Ovary (tissue), 9 donors: ENCODE measurements around the gene LDLRAD4. TPM values are rescaled to one million over a fixed set of nuclear protein-coding genes. Genes with fewer than 3 reads are reported as not detected.

Source experiments
- DNase-seq, 5 donors: peaks; one replicate each; pipeline ENCODE4 v3.0.0-alpha.2; 2019 to 2020
- H3K27ac ChIP-seq, 2 donors: fragments of 200-600 bp; one replicate each; pipeline versions ENCODE4 v1.5.1 to v1.8.0; 2019 to 2022
- H3K27me3 ChIP-seq: fragments of 200-600 bp; one replicate; pipeline ENCODE4 v1.8.0; 2022
- H3K36me3 ChIP-seq: fragments of 200-600 bp; sonication (generic); one replicate; pipeline ENCODE4 v1.5.1; 2019
- H3K4me1 ChIP-seq: one replicate; pipeline ENCODE4 v1.8.1; 2013; ENCODE audit warnings: mild to moderate bottlenecking, moderate library complexity; ENCODE audit not compliant: insufficient read depth
- H3K4me3 ChIP-seq: fragments of 200-600 bp; sonication (generic); one replicate; pipeline ENCODE4 v1.5.1; 2017
- H3K9me3 ChIP-seq, 2 donors: fragments of 200-600 bp in 1 of 2; sonication (generic) in 1 of 2; one replicate each; pipeline versions ENCODE4 v1.5.1 to v1.8.1; 2013 to 2019; ENCODE audit warnings: mild to moderate bottlenecking in 1 of 2, moderate library complexity in 1 of 2
- EP300 ChIP-seq: sonication (generic); formaldehyde crosslinking; IDR thresholded peaks from one replicate; pipeline ENCODE4 v1.6.1; 2017; ENCODE audit warnings: antibody characterized with exemption
- POLR2A ChIP-seq: fragments of 450-650 bp; IDR thresholded peaks from one replicate; pipeline ENCODE4 v1.6.1; 2017; ENCODE audit warnings: antibody characterized with exemption, mild to moderate bottlenecking, moderate library complexity
- WGBS, 3 donors: extraction: QIAGEN DNeasy Blood & Tissue Kit in 1 of 3; methylation state at CpG; one replicate each; pipeline versions ENCODE4 v1.1.5 to v1.1.7; 2013 to 2017; 5-methylcytosine and 5-hydroxymethylcytosine counted together
- intact Hi-C, 4 donors: fragments of 100-400 bp; cut with DNase I; formaldehyde crosslinking; loops; one replicate each; pipeline versions ENCODE4 v1.11.0 to v1.15.1; 2022 to 2023
- polyA plus RNA-seq, 2 donors: library from polyadenylated mRNA; stranded (reverse); fragments of 200-250 nt in 1 of 2; fragments of 350-450 nt in 1 of 2; fragmentation: Illumina TruSeq in 1 of 2; extraction: RNeasy Lipid Tissue Mini Kit (QIAGEN cat#74804) in 1 of 2; gene quantifications; one replicate each; pipeline ENCODE4 v1.2.3, GENCODE V29; 2013 to 2014
- total RNA-seq, 7 donors: library from RNA; depleted of rRNA in 2 of 7; stranded (reverse); fragments of >200 nt in 2 of 7; fragmentation: NEBNext Ultra II Directional in 3 of 7; extraction: Animal tissue kit (Norgen Biotek cat#: 25700) in 3 of 7; gene quantifications; one replicate each; pipeline versions ENCODE4 v1.1.0 to v1.2.4, GENCODE V29; 2016 to 2023
- TF ChIP-seq, protein P1 (sequence below), 3 donors: fragments of 450-650 bp in 2 of 3; fragments of 200-600 bp in 1 of 3; IDR thresholded peaks; one replicate each; pipeline versions ENCODE4 v1.5.1 to v1.8.0; 2016 to 2022; ENCODE audit warnings: antibody characterized with exemption in 3 of 3, mild to moderate bottlenecking in 1 of 3
- donor health status: DM: no; HTN: no; CAD: no; lungs with moderate emphysema.
- donor health status: DM: no; HTN: no; CAD: no.
- donor health status: Bipolar disorder and iron deficiency.
- donor health status: DM: yes; HTN: yes; CAD: no.
- donor health status: DM: no; HTN: no; CAD: no.
- donor health status: DM: yes; HTN: yes; CAD: no.

Gene LDLRAD4
- total and polyA plus RNA-seq, 9 donors: 2.3 to 31.6 (median 8.3) TPM

DNA sequence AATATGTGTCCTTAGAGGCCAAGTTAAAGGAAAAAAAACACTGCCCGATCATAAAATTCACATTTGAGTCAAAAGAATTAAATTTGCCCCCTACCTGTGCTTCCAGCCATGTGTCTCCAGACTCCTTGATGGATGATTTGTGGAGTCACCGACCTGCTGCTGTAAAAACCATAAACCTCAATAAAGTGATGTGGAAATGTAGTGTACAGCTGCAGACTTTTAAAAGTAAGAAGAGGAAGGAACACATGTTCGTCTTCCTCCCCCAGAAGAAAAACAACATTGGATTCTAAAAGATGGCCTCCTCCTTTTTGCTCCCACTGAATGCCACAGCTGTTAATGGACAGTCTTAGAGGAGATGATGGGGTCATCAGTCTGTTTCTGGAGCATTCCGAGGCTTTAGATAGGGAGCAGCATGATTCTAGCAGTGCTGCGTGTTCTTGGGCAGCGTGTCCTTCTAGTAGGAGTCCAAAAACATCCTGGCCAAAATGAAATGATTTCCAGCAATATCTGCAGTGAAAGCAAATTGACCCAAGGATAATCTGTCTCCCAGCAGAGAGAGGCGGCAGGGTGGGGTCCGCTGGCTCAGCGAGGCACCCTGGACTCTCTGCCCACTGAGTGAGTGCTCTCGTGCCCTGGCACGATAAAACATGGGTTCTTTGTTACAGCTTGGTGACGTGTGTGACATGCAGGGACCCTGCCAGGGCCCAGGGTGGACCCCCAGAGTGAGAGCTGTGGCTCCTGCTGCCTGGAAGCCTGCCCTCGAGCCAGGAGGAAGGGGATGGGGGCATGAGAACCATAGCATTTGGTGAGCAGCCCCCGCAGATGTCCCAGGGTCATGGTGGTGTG is 311.7 kb downstream of the LDLRAD4 start:
- Histone ChIP-seq H3K27ac (no peak overlapping the region), H3K9me3 (no peaks in the 10 kb centered on the region), H3K4me3 (no peak overlapping the region), H3K4me1 (no peaks in the 10 kb centered on the region), H3K36me3 (no peaks in the 10 kb centered on the region), H3K27me3 (no peaks in the 10 kb centered on the region)
- WGBS, 3 donors: 30 to 64% (median 55%) methylated on average over 12 to 14 of the region's 14 CpGs
- TF ChIP-seq, protein P1, sequence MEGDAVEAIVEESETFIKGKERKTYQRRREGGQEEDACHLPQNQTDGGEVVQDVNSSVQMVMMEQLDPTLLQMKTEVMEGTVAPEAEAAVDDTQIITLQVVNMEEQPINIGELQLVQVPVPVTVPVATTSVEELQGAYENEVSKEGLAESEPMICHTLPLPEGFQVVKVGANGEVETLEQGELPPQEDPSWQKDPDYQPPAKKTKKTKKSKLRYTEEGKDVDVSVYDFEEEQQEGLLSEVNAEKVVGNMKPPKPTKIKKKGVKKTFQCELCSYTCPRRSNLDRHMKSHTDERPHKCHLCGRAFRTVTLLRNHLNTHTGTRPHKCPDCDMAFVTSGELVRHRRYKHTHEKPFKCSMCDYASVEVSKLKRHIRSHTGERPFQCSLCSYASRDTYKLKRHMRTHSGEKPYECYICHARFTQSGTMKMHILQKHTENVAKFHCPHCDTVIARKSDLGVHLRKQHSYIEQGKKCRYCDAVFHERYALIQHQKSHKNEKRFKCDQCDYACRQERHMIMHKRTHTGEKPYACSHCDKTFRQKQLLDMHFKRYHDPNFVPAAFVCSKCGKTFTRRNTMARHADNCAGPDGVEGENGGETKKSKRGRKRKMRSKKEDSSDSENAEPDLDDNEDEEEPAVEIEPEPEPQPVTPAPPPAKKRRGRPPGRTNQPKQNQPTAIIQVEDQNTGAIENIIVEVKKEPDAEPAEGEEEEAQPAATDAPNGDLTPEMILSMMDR (IDR thresholded peaks at IDR 0.05): no peak
- TF ChIP-seq EP300 (no peak), POLR2A (no peak)
- intact Hi-C loops: loop anchor here in 1 of 4 donors (5.0 kb wide), 1 partner anchor 313 kb away; the partner anchor contains the start of gene LDLRAD4
- no peak for DNase-seq

DNA sequence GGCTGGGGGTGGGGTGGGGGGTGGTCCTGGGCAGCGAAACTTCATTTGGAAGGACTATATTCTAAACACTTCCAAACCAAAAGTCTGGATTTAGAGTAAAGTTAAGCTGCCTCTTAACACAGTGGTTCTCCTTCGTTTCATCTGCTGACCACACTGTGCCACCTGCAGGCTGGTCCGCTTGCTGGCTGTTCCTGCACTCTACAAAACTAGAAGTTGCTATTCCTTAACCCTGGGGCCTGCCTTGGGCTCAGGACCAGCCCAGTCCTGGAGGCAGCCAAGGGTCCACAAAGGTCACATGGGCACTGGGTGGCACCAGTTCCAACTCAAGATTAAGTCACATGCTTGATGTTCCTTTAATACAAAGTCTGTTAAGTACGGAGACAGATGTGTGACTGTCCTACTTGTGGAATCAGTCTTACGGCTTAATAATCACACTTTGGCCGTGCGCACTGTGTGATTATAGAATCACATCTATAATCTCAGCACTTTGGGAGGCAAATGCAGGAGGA is 312.4 kb downstream of the LDLRAD4 start:
- peak in 1 of 5 donors; percentile 39 for DNase-seq
- intact Hi-C loops: loop anchor here in 1 of 4 donors (5.0 kb wide), 1 partner anchor 314 kb away; the partner anchor contains the start of gene LDLRAD4
- no peaks in the 10 kb centered on the region for H3K27me3 ChIP-seq
- TF ChIP-seq POLR2A (no peak), EP300 (no peak)
- TF ChIP-seq, protein P1 (IDR thresholded peaks at IDR 0.05): no peak
- H3K9me3 ChIP-seq: no peaks in the 10 kb centered on the region
- WGBS, 3 donors: 74 to 78% (median 76%) methylated on average over 7 of the region's 7 CpGs
- H3K36me3 ChIP-seq: no peaks in the 10 kb centered on the region
- H3K27ac ChIP-seq: no peak overlapping the region
- no peaks in the 10 kb centered on the region for H3K4me1 ChIP-seq
- no peak overlapping the region for H3K4me3 ChIP-seq

DNA sequence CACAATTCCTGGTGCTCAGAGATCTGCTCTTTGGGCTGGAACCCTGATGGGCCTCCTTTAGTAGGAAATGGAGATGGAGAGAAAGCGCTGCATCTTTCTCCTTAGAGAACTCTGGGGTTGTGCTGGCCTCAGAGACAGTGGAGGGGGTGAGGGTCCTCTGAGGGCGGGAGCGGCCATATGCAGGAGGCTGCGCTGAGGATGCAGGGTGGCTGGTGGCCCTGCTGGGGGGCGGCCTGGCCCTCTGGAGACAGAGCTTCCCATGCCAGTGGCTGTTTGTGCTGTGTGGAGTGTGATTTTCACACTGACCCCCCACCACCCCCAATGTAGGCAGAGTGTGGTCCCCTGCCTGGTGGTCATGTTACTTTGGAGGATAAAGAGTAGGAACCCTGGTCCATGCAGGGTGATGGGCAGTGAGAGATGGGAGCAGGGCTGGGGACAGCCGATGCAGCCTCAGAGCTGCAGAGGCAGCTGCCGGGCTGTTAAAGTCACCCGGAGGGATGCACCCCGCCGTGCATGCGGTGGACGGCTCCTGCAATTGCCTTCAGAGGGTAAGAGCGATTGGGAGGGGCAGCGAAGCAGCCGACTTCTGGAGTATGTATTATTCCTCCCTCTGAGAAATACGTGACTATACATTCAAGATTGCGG is 313.2 kb downstream of the LDLRAD4 start:
- intact Hi-C loops: loop anchor here in 1 of 4 donors (5.0 kb wide), 1 partner anchor 315 kb away; the partner anchor contains the start of gene LDLRAD4
- TF ChIP-seq, protein P1 (IDR thresholded peaks at IDR 0.05): no peak
- TF ChIP-seq EP300 (no peak), POLR2A (no peak)
- no peak for DNase-seq

GRCh38 chr18:13532406-13533075 is 314.0 kb downstream of the LDLRAD4 start:
- 90 to 91% (median 90%) methylated on average over 14 of the region's 14 CpGs for WGBS, 3 donors
- H3K27me3 ChIP-seq: no peaks in the 10 kb centered on the region
- intact Hi-C loops: loop anchor here in 1 of 4 donors (5.0 kb wide), 1 partner anchor 315 kb away; the partner anchor contains the start of gene LDLRAD4
- no peak for DNase-seq
- no peak overlapping the region for H3K27ac ChIP-seq
- H3K9me3 ChIP-seq: no peaks in the 10 kb centered on the region
- H3K4me3 ChIP-seq: no peak overlapping the region
- H3K4me1 ChIP-seq: no peaks in the 10 kb centered on the region
- TF ChIP-seq EP300 (no peak), POLR2A (no peak)
- no peaks in the 10 kb centered on the region for H3K36me3 ChIP-seq

More for the DNA sequence above, 313.2 kb downstream of the LDLRAD4 start:
- H3K4me3 ChIP-seq: no peak overlapping the region
- no peaks in the 10 kb centered on the region for H3K4me1 ChIP-seq
- H3K36me3 ChIP-seq: no peaks in the 10 kb centered on the region
- H3K9me3 ChIP-seq: no peaks in the 10 kb centered on the region
- no peak overlapping the region for H3K27ac ChIP-seq
- no peaks in the 10 kb centered on the region for H3K27me3 ChIP-seq
- 91 to 96% (median 95%) methylated on average over 17 of the region's 17 CpGs for WGBS, 3 donors
